H1 (cell line): Measurements from ENCODE around the gene VSX2. TPM values are rescaled to one million over a fixed set of nuclear protein-coding genes. Genes with fewer than 3 reads are reported as not detected.

Source experiments
- CTCF ChIA-PET: fragments of 300-600 bp; sonication (Branson Sonifier 250); formaldehyde crosslinking; loops from one replicate; lab custom pipeline; 2021; ENCODE audit not compliant: partially characterized antibody; lab: Charles Lee
- POLR2A ChIA-PET: fragments of 300-600 bp; sonication (Branson Sonifier 250); formaldehyde crosslinking; loops from one replicate; lab custom pipeline; 2021; ENCODE audit warnings: inconsistent platforms; ENCODE audit not compliant: partially characterized antibody; lab: Charles Lee
- DNase-seq, 2 experiments: peaks; one replicate each; pipeline versions ENCODE4 v3.0.0 to v3.0.0-alpha.2; 2010 to 2022; ENCODE audit warnings: low spot score in 2 of 2, low read depth in 1 of 2, mixed read lengths in 1 of 2
- FAIRE-seq: peaks from 2 replicates; lab custom pipeline; 2011; peaks lifted over from hg19 to GRCh38; lab: Jason Lieb, UNC
- H2AFZ ChIP-seq: 2 replicates; pipeline ENCODE4 v1.8.1; 2012; ENCODE audit warnings: low read length, inconsistent platforms
- H2AK5ac ChIP-seq: 2 replicates; pipeline ENCODE4 v1.6.1; 2013; ENCODE audit warnings: low read depth, low read length
- H2BK120ac ChIP-seq: replicated peaks from 2 replicates; pipeline ENCODE3; 2013; ENCODE audit warnings: low read depth, low read length, inconsistent platforms
- H2BK12ac ChIP-seq: 2 replicates; pipeline ENCODE4 v1.6.1; 2013; ENCODE audit warnings: low read depth, low read length
- H2BK15ac ChIP-seq: 2 replicates; pipeline ENCODE4 v1.6.1; 2013; ENCODE audit warnings: low read length
- H2BK20ac ChIP-seq: 2 replicates; pipeline ENCODE4 v1.6.1; 2013; ENCODE audit warnings: low read length
- H2BK5ac ChIP-seq: 2 replicates; pipeline ENCODE4 v1.6.1; 2013; ENCODE audit warnings: low read depth, low read length
- H3K14ac ChIP-seq: 2 replicates; pipeline ENCODE4 v1.6.1; 2013; ENCODE audit warnings: inconsistent platforms; ENCODE audit not compliant: insufficient read length
- H3K18ac ChIP-seq: 2 replicates; pipeline ENCODE4 v1.6.1; 2013; ENCODE audit warnings: low read length; ENCODE audit errors: extremely low read depth
- H3K23ac ChIP-seq: 2 replicates; pipeline ENCODE4 v1.6.1; 2013; ENCODE audit warnings: inconsistent platforms; ENCODE audit not compliant: insufficient read length
- H3K23me2 ChIP-seq: 2 replicates; pipeline ENCODE4 v1.6.1; 2013; ENCODE audit warnings: low read depth, low read length
- H3K27ac ChIP-seq: 2 replicates; pipeline ENCODE4 v1.6.1; 2011; ENCODE audit warnings: low read depth, low read length, inconsistent platforms
- H3K27me3 ChIP-seq, 4 experiments: replicated peaks in 1 of 4; 1 replicate in 1 of 4; 2 replicates in 3 of 4; pipeline versions ENCODE4 v1.6.1 to v1.8.1; 2011 to 2013; ENCODE audit warnings: low read length in 3 of 4, mild to moderate bottlenecking in 3 of 4, inconsistent platforms in 2 of 4, mixed read lengths in 2 of 4, moderate library complexity in 1 of 4; ENCODE audit not compliant: control insufficient read depth in 3 of 4, insufficient read depth in 3 of 4; ENCODE audit errors: extremely low read depth in 1 of 4
- H3K36me3 ChIP-seq, 4 experiments: 2 replicates each; pipeline versions ENCODE4 v1.6.1 to v1.8.1; 2011 to 2013; ENCODE audit warnings: mild to moderate bottlenecking in 4 of 4, low read length in 3 of 4, moderate library complexity in 2 of 4, control low read depth in 1 of 4, inconsistent platforms in 1 of 4; ENCODE audit not compliant: insufficient read depth in 4 of 4, control insufficient read depth in 2 of 4
- H3K4ac ChIP-seq: replicated peaks from 2 replicates; pipeline ENCODE3; 2013; ENCODE audit warnings: low read length, low read depth, mixed read lengths, inconsistent platforms; ENCODE audit not compliant: insufficient read length
- H3K4me1 ChIP-seq, 4 experiments: replicated peaks in 1 of 4; 1 replicate in 1 of 4; 2 replicates in 3 of 4; pipeline versions ENCODE4 v1.6.1 to v1.8.1; 2011 to 2013; ENCODE audit warnings: low read length in 3 of 4, inconsistent platforms in 2 of 4, mixed read lengths in 1 of 4; ENCODE audit not compliant: insufficient read depth in 4 of 4, control insufficient read depth in 3 of 4
- H3K4me2 ChIP-seq, 2 experiments: 2 replicates each; pipeline versions ENCODE4 v1.6.1 to v1.8.1; 2011 to 2013; ENCODE audit warnings: low read depth in 2 of 2, low read length in 2 of 2, control low read depth in 1 of 2, inconsistent platforms in 1 of 2, mild to moderate bottlenecking in 1 of 2; ENCODE audit not compliant: insufficient read depth in 1 of 2
- H3K4me3 ChIP-seq, 4 experiments: fragments of 200-600, 300-600 bp in 1 of 4; sonication (generic), shearing (Covaris generic), sonication (Bioruptor Twin) in 1 of 4; 2 replicates each; pipeline versions ENCODE4 v1.5.1 to v1.8.1; 2011 to 2016; ENCODE audit warnings: low read length in 4 of 4, low read depth in 3 of 4, control low read depth in 2 of 4, inconsistent platforms in 2 of 4, mild to moderate bottlenecking in 2 of 4, mixed read lengths in 1 of 4, moderate library complexity in 1 of 4; ENCODE audit not compliant: insufficient read depth in 2 of 4; ENCODE audit errors: extremely low read depth in 1 of 4
- H3K56ac ChIP-seq: replicated peaks from 2 replicates; pipeline ENCODE3; 2013; ENCODE audit warnings: low read depth, mild to moderate bottlenecking, mixed read lengths, low read length, inconsistent platforms; ENCODE audit not compliant: insufficient read length
- H3K79me1 ChIP-seq: 2 replicates; pipeline ENCODE4 v1.6.1; 2013; ENCODE audit warnings: low read depth, low read length, control low read depth
- H3K79me2 ChIP-seq, 2 experiments: 2 replicates each; pipeline versions ENCODE4 v1.6.1 to v1.8.1; 2012 to 2013; ENCODE audit warnings: low read length in 2 of 2, mild to moderate bottlenecking in 2 of 2, inconsistent platforms in 1 of 2; ENCODE audit not compliant: insufficient read depth in 2 of 2, control insufficient read depth in 1 of 2
- H3K9ac ChIP-seq, 4 experiments: replicated peaks in 1 of 4; 1 replicate in 1 of 4; 2 replicates in 3 of 4; pipeline versions ENCODE4 v1.6.1 to v1.8.1; 2011 to 2013; ENCODE audit warnings: low read depth in 3 of 4, low read length in 3 of 4, control low read depth in 2 of 4, mild to moderate bottlenecking in 2 of 4, moderate library complexity in 2 of 4, inconsistent platforms in 1 of 4; ENCODE audit errors: extremely low read depth in 1 of 4
- H3K9me3 ChIP-seq, 2 experiments: 2 replicates each; pipeline versions ENCODE4 v1.6.1 to v1.8.1; 2012 to 2013; ENCODE audit warnings: mild to moderate bottlenecking in 2 of 2, moderate library complexity in 2 of 2, control low read depth in 1 of 2, inconsistent platforms in 1 of 2, low read depth in 1 of 2, low read length in 1 of 2, mixed read lengths in 1 of 2; ENCODE audit not compliant: insufficient read depth in 2 of 2
- H4K20me1 ChIP-seq, 2 experiments: replicated peaks in 1 of 2; 2 replicates each; pipeline versions ENCODE3 to v1.8.1; 2011 to 2013; ENCODE audit warnings: inconsistent platforms in 2 of 2, low read length in 2 of 2, mild to moderate bottlenecking in 1 of 2; ENCODE audit not compliant: insufficient read depth in 2 of 2, control insufficient read depth in 1 of 2
- H4K5ac ChIP-seq: 2 replicates; pipeline ENCODE4 v1.6.1; 2013; ENCODE audit warnings: low read length, low read depth, mixed read lengths, inconsistent platforms; ENCODE audit not compliant: insufficient read length
- H4K8ac ChIP-seq: 2 replicates; pipeline ENCODE4 v1.8.0; 2013; ENCODE audit warnings: mild to moderate bottlenecking, moderate library complexity, low read length, inconsistent platforms; ENCODE audit not compliant: insufficient read depth; ENCODE audit errors: extremely low read depth
- H4K91ac ChIP-seq: replicated peaks from 2 replicates; pipeline ENCODE3; 2013; ENCODE audit warnings: low read length, mixed read lengths, inconsistent platforms; ENCODE audit not compliant: insufficient read length
- CBX5 ChIP-seq: fragments of 300-800, 300-1000 bp; sonication (generic); IDR thresholded peaks from 2 replicates; pipeline ENCODE4 v1.7.1; 2016; ENCODE audit warnings: antibody characterized with exemption, low read length, low read depth
- CEBPB ChIP-seq: IDR thresholded peaks from 2 replicates; pipeline ENCODE4 v1.6.1; 2012; ENCODE audit warnings: low read depth, low read length
- CHD1 ChIP-seq: IDR thresholded peaks from 2 replicates; pipeline ENCODE4 v1.6.1; 2012; ENCODE audit warnings: low read depth, low read length, improper control_type of control experiment
- FOSL1 ChIP-seq: IDR thresholded peaks from 2 replicates; pipeline ENCODE4 v1.6.1; 2011; ENCODE audit warnings: mild to moderate bottlenecking, low read depth, low read length, moderate library complexity; ENCODE audit not compliant: insufficient read depth
- JUND ChIP-seq: IDR thresholded peaks from 2 replicates; pipeline ENCODE4 v1.6.1; 2011; ENCODE audit warnings: mild to moderate bottlenecking, improper control_type of control experiment, low read length
- NRF1 ChIP-seq: IDR thresholded peaks from 2 replicates; pipeline ENCODE4 v1.6.1; 2011; ENCODE audit warnings: mild to moderate bottlenecking, low read depth, low read length, improper control_type of control experiment
- ZNF274 ChIP-seq: IDR thresholded peaks from 2 replicates; pipeline ENCODE4 v1.7.0; 2012; ENCODE audit warnings: low read length, borderline replicate concordance; ENCODE audit errors: extremely low read depth
- WGBS, 2 experiments: shearing (Covaris generic) in 1 of 2; methylation state at CpG; one replicate each; pipeline versions ENCODE4 v1.1.6 to v1.1.7; 2013 to 2015; ENCODE audit warnings: low lambda C conversion rate in 2 of 2, mixed read lengths in 2 of 2, inconsistent platforms in 1 of 2, low coverage in 1 of 2, missing lambda C conversion rate in 1 of 2; ENCODE audit not compliant: insufficient replicate concordance in 2 of 2, insufficient coverage in 1 of 2, insufficient read length in 1 of 2; ENCODE audit errors: extremely low coverage in 1 of 2, missing lambda C conversion rate in 1 of 2; 5-methylcytosine and 5-hydroxymethylcytosine counted together
- polyA plus RNA-seq, 7 experiments: library from polyadenylated mRNA; depleted of rRNA in 3 of 7; stranded (reverse) in 5 of 7; unstranded in 2 of 7; fragments of >200 nt in 5 of 7; fragments of 200-250 nt in 2 of 7; gene quantifications; 1 replicate in 5 of 7; 2 replicates in 1 of 7; 4 replicates in 1 of 7; pipeline versions ENCODE4 v1.2.1 to v1.2.3, GENCODE V29; 2011 to 2013; ENCODE audit warnings: missing spikeins in 2 of 7, mixed read lengths in 2 of 7
- total RNA-seq: library from RNA; stranded (reverse); fragmentation: NEBNext Ultra II Directional; extraction: Animal tissue kit (Norgen Biotek cat#: 25700); gene quantifications from 2 replicates; pipeline ENCODE4 v1.2.1, GENCODE V29; 2021

VSX2 gene
- total and polyA plus RNA-seq, 2 of the 8 experiments (the other 6 are each of a cell fraction or from before 2014, with no cell fraction given) = 0.08 to 0.22 TPM

DNA sequence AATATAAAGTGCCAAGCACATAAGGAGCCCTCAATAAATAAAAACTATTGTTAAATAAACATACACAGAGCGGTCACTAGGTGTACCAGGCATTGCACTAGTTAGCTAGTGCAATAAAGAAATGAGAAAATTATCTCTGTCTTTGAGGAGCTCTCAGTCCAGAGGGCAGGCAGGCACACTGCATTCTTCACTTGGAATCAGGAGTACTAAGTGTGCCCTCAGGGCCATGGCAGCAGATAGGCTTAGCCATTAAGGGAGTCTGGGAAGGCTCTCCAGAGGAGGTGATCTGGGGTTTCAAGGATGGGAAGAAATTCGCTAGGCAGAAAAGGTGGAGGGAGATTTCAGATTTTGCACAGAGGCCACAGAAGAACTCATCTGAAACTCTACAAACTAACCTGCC is 54.4 kb downstream of the VSX2 start:
- no peak overlapping the region for H4K91ac ChIP-seq
- no peak overlapping the region for H2AK5ac ChIP-seq
- no peak overlapping the region for H3K9ac ChIP-seq
- H3K79me1 ChIP-seq = peaks cover 15% of the 10 kb centered on the region; the same call in 1 of the 2 replicates
- H3K4me2 ChIP-seq = no peak overlapping the region
- DNase-seq (no peak), FAIRE-seq (no peak)
- H3K14ac ChIP-seq = no peak overlapping the region
- no peaks in the 10 kb centered on the region for H3K9me3 ChIP-seq
- no peak overlapping the region for H2BK20ac ChIP-seq
- H3K79me2 ChIP-seq = peaks cover 0 to 38% of the 10 kb centered on the region in 2 experiments; a peak in 2 of 4 replicates
- H4K20me1 ChIP-seq = peaks cover 16 to 36% of the 10 kb centered on the region in 2 experiments
- H2BK5ac ChIP-seq = no peak overlapping the region
- no peak overlapping the region for H3K4ac ChIP-seq
- no peak overlapping the region for H4K8ac ChIP-seq
- 0 out of 7 replicates have a peak, but pooled peaks cover 0 to 2% (median 0%) of the 10 kb centered on the region in 4 experiments for H3K4me1 ChIP-seq
- H3K27ac ChIP-seq = no peak overlapping the region
- peaks cover 30 to 76% (median 49%) of the 10 kb centered on the region in 4 experiments for H3K36me3 ChIP-seq
- H3K23ac ChIP-seq = no peak overlapping the region
- no peak overlapping the region for H2BK12ac ChIP-seq
- H3K56ac ChIP-seq = no peak overlapping the region
- H2AFZ ChIP-seq = no peak overlapping the region
- ChIA-PET CTCF (interaction anchor here (0.6 to 15.9 kb wide), 39 partner anchors 12 to 553 kb away, joined by 3 to 214 read pairs (median 6); partner anchors contain the start of genes ABCD4 and VRTN), POLR2A (interaction anchor here (0.6 to 2.4 kb wide), 7 partner anchors 9 to 438 kb away, joined by 3 to 16 read pairs (median 6); partner anchors contain the start of genes ABCD4 and VRTN)
- no peak overlapping the region for H2BK120ac ChIP-seq
- no peak overlapping the region for H3K4me3 ChIP-seq
- no peaks in the 10 kb centered on the region for H3K27me3 ChIP-seq
- WGBS, 2 experiments = 97% methylated on average over 2 of the region's 2 CpGs; no CpG with 5 or more reads in 1 of the 2 experiments
- no peaks in the 10 kb centered on the region for H3K23me2 ChIP-seq
- H4K5ac ChIP-seq = no peak overlapping the region
- no peak overlapping the region for H2BK15ac ChIP-seq
- H3K18ac ChIP-seq = no peak overlapping the region
- TF ChIP-seq ZNF274 = no peak
- TF ChIP-seq CBX5 = no peak
- no peak for TF ChIP-seq FOSL1
- TF ChIP-seq NRF1 = no peak
- no peak for TF ChIP-seq CEBPB
- TF ChIP-seq JUND = no peak
- no peak for TF ChIP-seq CHD1
